Mucosa of descending colon (tissue), 3 donors: Measurements from ENCODE around the gene SWI5. TPM values are rescaled to one million over a fixed set of nuclear protein-coding genes. Genes with fewer than 3 reads are reported as not detected.

Experiments
- ATAC-seq: fragments of 200-7000 bp; cut with Tn5 transposase; one replicate; pipeline ENCODE4 v1.9.1; 2020; ENCODE audit warnings: mild to moderate bottlenecking, moderate library complexity
- DNase-seq, 3 donors: peaks; one replicate each; pipeline ENCODE4 v3.0.0-alpha.2; 2020
- H3K36me3 ChIP-seq: fragments of 200-600 bp; one replicate; pipeline ENCODE4 v1.8.0; 2021; ENCODE audit warnings: low read depth, mild to moderate bottlenecking
- H3K4me1 ChIP-seq: fragments of 200-600 bp; one replicate; pipeline ENCODE4 v1.8.0; 2021; ENCODE audit warnings: low read depth, mild to moderate bottlenecking
- H3K4me3 ChIP-seq: fragments of 200-600 bp; one replicate; pipeline ENCODE4 v1.8.0; 2021; ENCODE audit warnings: mild to moderate bottlenecking
- H3K9me3 ChIP-seq: fragments of 200-600 bp; one replicate; pipeline ENCODE4 v1.8.0; 2021; ENCODE audit warnings: mild to moderate bottlenecking
- CTCF ChIP-seq: fragments of 200-600 bp; IDR thresholded peaks from one replicate; pipeline ENCODE4 v1.8.0; 2022; ENCODE audit warnings: antibody characterized with exemption, mild to moderate bottlenecking
- intact Hi-C, 2 donors: fragments of 100-400 bp; cut with DNase I in 1 of 2; cut with micrococcal nuclease in 1 of 2; formaldehyde crosslinking; loops; one replicate each; pipeline versions ENCODE4 v1.11.0 to v1.11.1; 2022; cut with DNase I, micrococcal nuclease
- total RNA-seq, 3 donors: library from RNA; stranded (reverse); fragmentation: NEBNext Ultra II Directional in 2 of 3; extraction: Animal tissue kit (Norgen Biotek cat#: 25700) in 2 of 3; gene quantifications; one replicate each; pipeline versions ENCODE4 v1.2.1 to v1.2.4, GENCODE V29; 2021 to 2023
- donor health status: DM: no; HTN: no; CAD: no; lungs with moderate emphysema.
- donor health status: DM: no; HTN: no; CAD: no.
- donor health status: DM: no; HTN: yes; CAD: no.

Gene SWI5
- total RNA-seq, 3 donors from 2014 or later = 10.6 to 13.8 (median 11.5) TPM

GRCh38 chr9:128321343-128321742, 45.3 kb downstream of the SWI5 start:
- peaks cover 8% of the 10 kb centered on the region for H3K36me3 ChIP-seq
- peaks cover 15% of the 10 kb centered on the region for H3K4me1 ChIP-seq
- intact Hi-C loops = no loop called here

GRCh38 chr9:128321879-128322403, 45.9 kb downstream of the SWI5 start:
- intact Hi-C loops = no loop called here
- peaks cover 15% of the 10 kb centered on the region for H3K4me1 ChIP-seq
- H3K4me3 ChIP-seq = peak overlapping the region; percentile 87
- DNase-seq = no peak
- no peak for TF ChIP-seq CTCF
- H3K9me3 ChIP-seq = no peaks in the 10 kb centered on the region
- H3K36me3 ChIP-seq = peaks cover 6% of the 10 kb centered on the region
- ATAC-seq = peak; percentile 5

More at GRCh38 chr9:128321343-128321742, 45.3 kb downstream of the SWI5 start:
- ATAC-seq = no peak
- TF ChIP-seq CTCF = no peak
- H3K9me3 ChIP-seq = no peaks in the 10 kb centered on the region
- no peak for DNase-seq
- no peak overlapping the region for H3K4me3 ChIP-seq

GRCh38 chr9:128322404-128323211, 46.5 kb downstream of the SWI5 start, which contains the start of the genes COQ4 and TRUB2:
Gene COQ4, plus strand, starts transcription at chr9:128322839. Its CDS starts 20 bp downstream, at chr9:128322859.
Gene TRUB2, minus strand, starts transcription at chr9:128322447. Its CDS starts 39 bp downstream, at chr9:128322408.
- intact Hi-C loops = no loop called here
- peak; percentile 94 to 96 (median 94) for DNase-seq
- H3K4me1 ChIP-seq = peaks cover 15% of the 10 kb centered on the region
- no peak for TF ChIP-seq CTCF
- H3K36me3 ChIP-seq = no peaks in the 10 kb centered on the region
- peak; percentile 98 for ATAC-seq
- peak within 1 kb of the TSS; percentile 87 for H3K4me3 ChIP-seq
- no peaks in the 10 kb centered on the region for H3K9me3 ChIP-seq

- DNase-seq (no peak), ATAC-seq (peak; percentile 2)
- TF ChIP-seq CTCF = no peak
- peaks cover 15% of the 10 kb centered on the region for H3K4me1 ChIP-seq
- H3K9me3 ChIP-seq = no peaks in the 10 kb centered on the region
- H3K4me3 ChIP-seq = peak overlapping the region; percentile 87
- intact Hi-C loops = no loop called here
- H3K36me3 ChIP-seq = no peaks in the 10 kb centered on the region
These were observed 47.2 kb downstream of the SWI5 start for GRCh38 chr9:128323212-128323730.

- H3K4me3 ChIP-seq = no peak overlapping the region
- no peaks in the 10 kb centered on the region for H3K36me3 ChIP-seq
- DNase-seq = no peak
- intact Hi-C loops = no loop called here
- no peak for ATAC-seq
- H3K4me1 ChIP-seq = peaks cover 15% of the 10 kb centered on the region
- H3K9me3 ChIP-seq = no peaks in the 10 kb centered on the region
- TF ChIP-seq CTCF = no peak
These were observed 47.7 kb downstream of the SWI5 start for GRCh38 chr9:128323791-128324190.
